Measurements from ENCODE around the gene C4B.
"Not testable (repeated sequence)": the region's sequence is repeated elsewhere in the genome, so short reads cannot be mapped to it uniquely, and the experiment has no call there.

DNA sequence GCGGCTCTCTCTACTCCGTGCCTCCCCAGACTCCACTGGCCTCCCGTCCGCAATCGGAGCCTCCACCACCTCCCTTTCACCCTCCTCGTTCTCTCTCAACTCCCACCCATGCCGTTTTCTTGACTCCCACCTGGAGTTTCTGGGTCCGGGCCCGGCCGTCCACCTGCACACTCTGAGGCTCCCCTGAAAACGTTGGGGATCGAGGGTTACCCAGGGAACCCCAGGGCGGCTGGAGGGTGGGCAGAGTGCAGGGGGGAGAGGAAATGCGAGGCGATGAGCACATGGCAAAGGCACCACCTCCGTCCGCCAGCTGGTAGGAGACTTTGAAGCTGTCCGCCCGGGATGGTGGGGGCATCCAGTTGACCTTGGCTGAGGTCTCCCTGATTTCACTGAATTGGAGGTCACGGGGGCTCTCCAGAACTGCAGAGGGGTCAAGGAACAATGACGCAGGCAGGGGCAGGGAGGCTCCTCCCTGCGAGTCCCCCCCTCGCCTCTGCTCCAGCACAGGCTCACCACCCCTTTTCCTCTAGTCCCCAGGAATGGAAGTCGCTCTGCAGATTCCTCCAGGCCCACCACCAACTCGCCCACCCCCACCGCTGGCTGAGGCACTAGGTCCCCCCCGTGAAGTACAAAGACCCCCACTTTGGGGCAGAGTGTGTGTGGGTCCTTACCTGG, 3.6 kb upstream of the C4B start:
- TF ChIP-seq, protein P1, sequence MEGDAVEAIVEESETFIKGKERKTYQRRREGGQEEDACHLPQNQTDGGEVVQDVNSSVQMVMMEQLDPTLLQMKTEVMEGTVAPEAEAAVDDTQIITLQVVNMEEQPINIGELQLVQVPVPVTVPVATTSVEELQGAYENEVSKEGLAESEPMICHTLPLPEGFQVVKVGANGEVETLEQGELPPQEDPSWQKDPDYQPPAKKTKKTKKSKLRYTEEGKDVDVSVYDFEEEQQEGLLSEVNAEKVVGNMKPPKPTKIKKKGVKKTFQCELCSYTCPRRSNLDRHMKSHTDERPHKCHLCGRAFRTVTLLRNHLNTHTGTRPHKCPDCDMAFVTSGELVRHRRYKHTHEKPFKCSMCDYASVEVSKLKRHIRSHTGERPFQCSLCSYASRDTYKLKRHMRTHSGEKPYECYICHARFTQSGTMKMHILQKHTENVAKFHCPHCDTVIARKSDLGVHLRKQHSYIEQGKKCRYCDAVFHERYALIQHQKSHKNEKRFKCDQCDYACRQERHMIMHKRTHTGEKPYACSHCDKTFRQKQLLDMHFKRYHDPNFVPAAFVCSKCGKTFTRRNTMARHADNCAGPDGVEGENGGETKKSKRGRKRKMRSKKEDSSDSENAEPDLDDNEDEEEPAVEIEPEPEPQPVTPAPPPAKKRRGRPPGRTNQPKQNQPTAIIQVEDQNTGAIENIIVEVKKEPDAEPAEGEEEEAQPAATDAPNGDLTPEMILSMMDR (IDR thresholded peaks at IDR 0.05), result not testable (repeated sequence)
- TF ChIP-seq EZH2 (IDR thresholded peaks at IDR 0.05; ENCODE audit: borderline replicate concordance, insufficient read depth, low read depth, low read length, poor library complexity, severe bottlenecking), result not testable (repeated sequence)
